T-helper 1 cell (primary cell): ENCODE measurements around the gene TMC6.
"Not testable (repeated sequence)": the region's sequence is repeated elsewhere in the genome, so short reads cannot be mapped to it uniquely, and the experiment has no call there.

Experiments used
- DNase-seq, 5 donors: peaks; one replicate each; pipeline ENCODE4 v3.0.0-alpha.2; 2012 to 2020
- total RNA-seq, 4 donors: gene quantifications; one replicate each; lab custom pipeline; 2026; lab: John Stamatoyannopoulos, UW

TMC6 gene, protein sequence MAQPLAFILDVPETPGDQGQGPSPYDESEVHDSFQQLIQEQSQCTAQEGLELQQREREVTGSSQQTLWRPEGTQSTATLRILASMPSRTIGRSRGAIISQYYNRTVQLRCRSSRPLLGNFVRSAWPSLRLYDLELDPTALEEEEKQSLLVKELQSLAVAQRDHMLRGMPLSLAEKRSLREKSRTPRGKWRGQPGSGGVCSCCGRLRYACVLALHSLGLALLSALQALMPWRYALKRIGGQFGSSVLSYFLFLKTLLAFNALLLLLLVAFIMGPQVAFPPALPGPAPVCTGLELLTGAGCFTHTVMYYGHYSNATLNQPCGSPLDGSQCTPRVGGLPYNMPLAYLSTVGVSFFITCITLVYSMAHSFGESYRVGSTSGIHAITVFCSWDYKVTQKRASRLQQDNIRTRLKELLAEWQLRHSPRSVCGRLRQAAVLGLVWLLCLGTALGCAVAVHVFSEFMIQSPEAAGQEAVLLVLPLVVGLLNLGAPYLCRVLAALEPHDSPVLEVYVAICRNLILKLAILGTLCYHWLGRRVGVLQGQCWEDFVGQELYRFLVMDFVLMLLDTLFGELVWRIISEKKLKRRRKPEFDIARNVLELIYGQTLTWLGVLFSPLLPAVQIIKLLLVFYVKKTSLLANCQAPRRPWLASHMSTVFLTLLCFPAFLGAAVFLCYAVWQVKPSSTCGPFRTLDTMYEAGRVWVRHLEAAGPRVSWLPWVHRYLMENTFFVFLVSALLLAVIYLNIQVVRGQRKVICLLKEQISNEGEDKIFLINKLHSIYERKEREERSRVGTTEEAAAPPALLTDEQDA
- total RNA-seq: 528 to 649 (median 576) reads per million in 4 donors

DNA sequence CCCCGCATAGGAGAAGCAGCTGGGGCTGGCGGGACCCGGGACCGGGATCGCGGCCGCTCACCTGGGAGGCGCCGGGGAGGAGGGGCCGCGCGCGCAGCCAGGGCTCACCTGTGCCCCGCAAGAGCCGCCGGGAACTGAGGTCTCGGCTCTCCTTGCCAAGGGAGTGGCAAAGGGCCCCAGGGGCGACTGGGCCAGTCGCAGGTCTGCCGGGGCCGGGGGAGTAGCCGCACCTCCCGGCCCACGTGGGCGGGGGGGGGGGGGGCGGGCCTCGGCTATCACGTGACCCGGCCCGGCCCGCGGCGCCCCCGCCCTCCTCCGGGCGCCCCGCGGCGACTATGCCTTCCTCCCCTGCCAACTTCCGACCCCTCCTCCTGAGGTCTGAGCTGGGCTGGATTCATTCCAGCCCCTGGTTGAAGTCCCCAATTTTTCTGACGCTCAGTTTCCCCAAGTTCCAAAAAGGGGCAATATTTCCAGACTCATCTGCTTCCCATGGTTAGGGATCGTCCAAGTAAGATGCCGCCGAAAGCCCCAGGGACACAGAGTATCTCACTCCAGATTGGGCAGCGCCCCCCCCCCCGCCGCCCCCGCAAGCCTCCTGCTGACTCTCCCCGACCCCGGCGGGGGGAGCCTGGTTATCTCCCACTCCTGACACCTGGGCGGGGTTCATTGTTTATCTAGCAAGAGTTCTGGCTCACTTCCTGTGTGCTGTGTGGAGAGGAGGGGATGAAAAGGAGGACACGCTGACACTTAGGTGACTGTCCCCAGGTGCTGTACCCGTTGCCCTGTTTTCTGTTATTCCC is at the start of gene TMC6:
TSS of gene TMC6 (minus strand) at position 205 of the 800 bp plus-strand sequence. CDS start 1,923 bp downstream, outside the sequence.
- peak; percentile 58 to 85 (median 71) for DNase-seq

DNA sequence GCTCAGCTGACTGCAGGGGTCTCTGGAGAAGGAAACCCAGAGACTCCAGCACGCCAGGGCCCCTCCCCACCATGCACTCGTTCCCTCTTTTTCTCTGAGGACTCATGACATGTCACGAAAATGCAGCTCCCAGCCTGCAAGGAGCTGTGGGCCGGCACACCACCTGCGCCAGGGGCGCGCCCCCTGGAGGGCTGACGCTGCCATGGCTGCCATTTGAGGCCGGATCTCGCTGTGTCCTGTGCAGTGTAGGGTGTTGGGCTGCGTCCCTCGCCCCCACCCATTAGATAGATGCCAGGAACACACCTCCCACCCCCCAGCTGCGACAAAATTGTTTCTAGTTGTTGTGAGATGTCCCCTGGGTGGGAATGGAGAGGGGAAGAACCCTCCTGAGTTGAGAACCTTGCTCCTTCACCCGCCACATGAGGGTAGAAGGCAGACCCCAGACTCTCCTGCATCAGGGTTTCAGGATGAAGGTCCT is 48.0 kb upstream of the TMC6 start:
- DNase-seq: peak; percentile 42 to 75 (median 66)

DNA sequence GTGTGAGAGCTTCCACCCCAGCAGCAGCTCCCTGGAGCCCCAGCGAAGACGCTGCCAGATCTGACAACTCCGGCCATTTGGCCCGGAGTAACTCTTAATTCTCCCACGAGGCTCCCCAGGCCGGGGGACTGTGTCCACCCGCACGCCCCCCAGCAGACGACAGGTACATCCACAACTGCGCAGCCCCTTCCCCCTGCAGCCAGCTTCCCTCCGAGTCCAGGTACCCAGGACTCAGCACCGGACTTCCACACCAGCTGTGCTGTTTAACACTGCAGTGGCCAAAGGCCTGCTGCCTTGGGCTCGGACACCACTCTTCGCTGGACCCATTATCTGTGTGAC is 47.1 kb upstream of the TMC6 start:
- no peak for DNase-seq

DNA sequence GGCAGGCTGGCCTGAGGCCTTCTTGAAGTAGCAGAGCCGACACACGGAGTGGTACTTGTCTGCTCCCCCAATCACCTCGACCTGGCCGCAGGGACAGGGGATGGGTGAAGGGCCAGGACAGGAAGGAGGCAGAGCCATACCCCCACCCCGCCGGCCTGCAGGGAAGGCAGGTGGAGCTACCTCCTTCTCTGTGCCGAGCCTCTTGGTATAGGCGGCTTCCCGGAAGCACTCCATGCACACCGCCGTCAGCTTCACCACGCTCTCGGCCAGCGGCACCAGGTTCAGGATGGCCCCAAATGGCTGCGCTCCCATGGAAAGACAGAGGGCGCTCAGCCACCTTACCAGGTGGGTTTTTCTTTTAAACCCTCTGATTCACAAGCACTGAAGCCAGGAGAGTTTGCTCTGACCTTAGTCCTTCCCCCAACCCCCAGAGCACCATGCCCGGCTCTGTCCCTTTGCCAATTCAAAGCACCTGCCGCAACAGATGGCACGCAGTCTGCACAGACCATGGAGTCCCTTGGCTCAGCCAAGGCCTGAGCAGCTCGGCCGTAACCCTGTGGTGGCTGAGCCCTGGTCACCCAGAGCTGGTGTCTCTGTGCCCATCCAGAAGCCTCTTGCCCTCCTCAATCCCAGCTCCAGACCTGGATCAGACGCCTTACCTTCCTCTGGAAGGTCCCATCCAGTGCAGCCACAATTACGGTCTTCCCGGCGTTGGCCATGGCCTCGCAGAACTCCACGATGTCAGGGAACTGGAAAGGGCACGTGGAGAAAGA is 46.5 kb upstream of the TMC6 start:
- DNase-seq: no peak

DNA sequence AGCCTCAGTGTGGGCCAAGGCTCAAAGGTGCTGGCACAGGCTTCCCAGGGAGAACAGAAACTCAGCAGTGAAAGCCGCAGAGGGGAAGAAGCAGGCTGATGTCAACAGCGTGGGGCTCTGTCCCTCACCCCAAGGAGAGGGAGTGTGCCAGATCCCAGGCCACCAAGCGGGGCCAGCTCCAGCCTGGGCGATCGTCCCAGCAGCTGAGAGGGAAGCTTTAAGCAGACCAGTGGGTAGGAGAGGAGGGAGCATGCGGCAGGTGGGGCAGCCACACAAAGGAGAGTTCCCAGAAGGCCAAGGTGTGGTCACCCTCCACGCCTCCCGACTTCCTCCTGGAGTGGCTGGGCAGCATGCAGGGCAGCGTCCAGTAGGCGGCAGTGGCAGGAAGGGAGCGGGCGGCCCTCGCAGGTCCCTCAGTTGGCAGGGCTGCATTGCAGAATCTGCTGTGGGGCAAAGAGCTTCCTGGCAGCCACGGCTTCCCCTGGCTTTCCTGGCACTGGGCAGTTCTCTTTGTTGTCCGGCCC is 45.9 kb upstream of the TMC6 start:
- no peak for DNase-seq

DNA sequence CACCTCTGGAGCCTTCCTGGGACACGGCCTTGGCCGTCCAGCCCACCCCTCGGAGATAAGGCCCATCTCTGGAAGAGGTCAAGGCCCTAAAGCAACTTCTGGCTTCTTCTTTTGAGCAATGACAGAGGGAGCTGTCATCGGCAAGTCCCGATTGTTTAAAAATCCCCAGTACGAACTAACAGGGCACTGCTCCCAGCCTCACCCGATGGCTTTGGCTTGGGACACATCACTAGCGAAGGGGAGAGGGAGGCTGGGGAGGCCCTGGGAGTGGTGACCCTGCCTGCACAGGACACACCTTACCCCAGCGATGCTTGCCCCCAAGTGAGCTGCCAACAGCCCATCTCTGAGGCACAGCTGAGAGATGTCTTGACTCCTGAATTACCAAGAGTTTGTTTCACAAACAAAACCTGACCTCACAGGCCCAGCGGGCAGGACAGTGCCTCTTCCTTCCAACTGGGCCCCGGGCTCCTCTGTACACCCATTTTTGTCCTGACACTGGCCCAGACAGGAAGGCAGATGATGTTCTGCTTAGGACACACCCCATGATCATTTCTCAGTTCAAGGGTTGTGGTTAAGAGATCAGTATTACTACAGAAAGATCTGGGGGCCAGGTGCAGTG is 44.7 kb upstream of the TMC6 start:
- peak in 1 of 5 donors; percentile 76 for DNase-seq

DNA sequence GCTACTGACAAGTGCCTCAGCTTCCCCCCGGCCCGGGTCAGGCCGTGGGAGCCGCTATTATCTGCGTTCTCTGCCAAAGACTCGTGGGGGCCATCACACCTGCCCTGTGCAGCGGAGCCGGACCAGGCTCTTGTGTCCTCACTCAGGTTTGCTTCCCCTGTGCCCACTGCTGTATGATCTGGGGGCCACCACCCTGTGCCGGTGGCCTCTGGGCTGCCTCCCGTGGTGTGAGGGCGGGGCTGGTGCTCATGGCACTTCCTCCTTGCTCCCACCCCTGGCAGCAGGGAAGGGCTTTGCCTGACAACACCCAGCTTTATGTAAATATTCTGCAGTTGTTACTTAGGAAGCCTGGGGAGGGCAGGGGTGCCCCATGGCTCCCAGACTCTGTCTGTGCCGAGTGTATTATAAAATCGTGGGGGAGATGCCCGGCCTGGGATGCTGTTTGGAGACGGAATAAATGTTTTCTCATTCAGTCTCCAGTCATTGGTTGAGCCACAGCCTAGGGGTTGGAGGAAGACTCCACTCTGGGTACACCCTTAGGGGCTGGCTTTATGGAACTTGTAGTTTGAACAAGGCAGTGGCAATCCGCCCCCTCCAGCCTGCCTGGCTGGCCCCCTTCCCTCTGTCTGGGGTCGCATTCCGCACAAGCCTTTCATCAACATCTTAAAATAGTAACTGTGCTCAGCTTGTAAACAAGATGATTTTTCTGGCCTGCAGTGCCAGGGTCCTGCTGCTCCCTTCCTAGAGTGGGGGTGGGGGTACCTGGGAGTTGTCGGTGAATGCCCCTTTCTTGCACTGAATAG is 43.9 kb upstream of the TMC6 start:
- DNase-seq: no peak

DNA sequence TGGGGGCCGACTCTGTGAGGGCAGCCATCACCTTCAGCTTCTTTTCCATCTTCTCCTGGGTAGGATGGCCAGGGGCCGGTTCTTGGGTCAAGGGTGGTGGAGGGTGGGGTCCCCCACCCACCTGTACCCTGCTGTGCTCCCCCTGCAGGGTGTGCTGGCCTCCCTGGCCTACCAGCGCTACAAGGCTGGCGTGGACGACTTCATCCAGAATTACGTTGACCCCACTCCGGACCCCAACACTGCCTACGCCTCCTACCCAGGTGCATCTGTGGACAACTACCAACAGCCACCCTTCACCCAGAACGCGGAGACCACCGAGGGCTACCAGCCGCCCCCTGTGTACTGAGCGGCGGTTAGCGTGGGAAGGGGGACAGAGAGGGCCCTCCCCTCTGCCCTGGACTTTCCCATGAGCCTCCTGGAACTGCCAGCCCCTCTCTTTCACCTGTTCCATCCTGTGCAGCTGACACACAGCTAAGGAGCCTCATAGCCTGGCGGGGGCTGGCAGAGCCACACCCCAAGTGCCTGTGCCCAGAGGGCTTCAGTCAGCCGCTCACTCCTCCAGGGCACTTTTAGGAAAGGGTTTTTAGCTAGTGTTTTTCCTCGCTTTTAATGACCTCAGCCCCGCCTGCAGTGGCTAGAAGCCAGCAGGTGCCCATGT is 43.2 kb upstream of the TMC6 start:
- DNase-seq: not testable (repeated sequence)

DNA sequence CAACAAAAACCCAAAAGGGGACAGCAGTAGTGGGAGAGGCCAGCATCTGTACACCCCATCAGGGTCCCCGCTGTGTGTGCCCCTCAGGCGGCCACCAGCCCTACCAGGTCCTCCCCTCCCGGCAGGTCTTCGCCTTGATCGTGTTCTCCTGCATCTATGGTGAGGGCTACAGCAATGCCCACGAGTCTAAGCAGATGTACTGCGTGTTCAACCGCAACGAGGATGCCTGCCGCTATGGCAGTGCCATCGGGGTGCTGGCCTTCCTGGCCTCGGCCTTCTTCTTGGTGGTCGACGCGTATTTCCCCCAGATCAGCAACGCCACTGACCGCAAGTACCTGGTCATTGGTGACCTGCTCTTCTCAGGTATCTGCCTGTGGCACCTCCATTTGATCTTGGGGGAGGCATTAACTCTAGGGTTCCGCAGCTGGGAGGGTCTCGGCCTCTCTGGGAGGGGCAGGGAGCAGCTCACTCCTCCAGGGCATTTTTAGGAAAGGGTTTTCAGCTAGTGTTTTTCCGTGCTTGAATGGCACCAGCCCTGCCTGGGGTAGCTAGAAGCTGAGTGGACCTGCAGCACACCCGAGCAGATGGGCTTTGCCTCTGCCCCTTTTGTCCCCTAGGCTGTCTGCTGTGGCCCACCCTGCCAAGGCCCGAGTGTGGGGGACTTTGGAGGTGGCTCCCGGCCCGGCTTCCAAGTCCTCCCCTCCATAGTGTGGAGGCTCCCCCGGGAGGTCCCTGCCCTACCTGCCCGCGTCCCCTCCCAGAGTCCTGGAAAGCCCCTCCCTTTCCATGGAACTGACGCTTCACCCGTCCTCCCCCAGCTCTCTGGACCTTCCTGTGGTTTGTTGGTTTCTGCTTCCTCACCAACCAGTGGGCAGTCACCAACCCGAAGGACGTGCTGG is 42.4 kb upstream of the TMC6 start:
- DNase-seq: no peak

DNA sequence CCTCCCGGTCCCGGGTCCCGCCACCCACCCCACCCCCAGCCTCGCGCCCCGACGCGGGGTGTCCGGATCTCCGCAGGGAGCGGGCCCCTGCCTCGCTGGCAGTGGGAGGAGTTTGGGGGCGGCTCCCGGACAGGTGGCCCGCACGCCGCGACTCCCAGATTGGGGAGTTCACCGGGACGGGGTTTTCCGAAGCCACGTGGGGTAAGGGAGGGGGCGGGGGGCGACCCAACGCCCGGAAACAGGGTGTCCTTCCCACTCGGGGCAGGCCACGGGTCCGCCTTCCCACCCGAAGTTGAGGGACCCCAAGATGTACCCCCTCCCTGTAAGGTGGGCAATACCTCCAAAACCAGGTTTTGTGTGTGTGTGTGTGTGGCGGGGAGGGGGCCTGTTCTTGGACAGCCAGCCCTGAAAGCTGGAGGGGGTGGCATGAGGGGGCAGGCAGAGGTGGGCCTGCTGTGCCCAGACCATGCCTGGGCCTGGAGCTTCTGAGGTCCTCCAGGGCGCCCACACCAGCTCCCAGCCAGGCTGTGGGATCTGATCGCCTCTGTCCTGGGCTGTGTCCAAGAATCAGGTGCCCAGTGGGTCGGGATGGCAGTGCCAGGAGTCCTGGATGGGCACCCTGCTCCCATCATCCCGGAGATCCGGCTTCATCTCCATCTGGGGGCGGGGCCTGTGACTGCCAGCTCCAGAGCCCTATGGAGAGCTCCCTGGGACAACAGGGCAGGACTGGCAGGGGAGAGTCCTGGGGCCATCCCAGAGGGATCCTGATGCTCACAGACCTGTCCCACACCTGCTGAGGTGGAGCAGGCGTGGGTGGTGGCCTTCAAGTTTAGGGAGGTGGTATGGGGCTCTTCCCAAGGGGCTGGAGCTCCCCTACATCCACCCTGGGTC is 40.6 kb upstream of the TMC6 start:
- DNase-seq: peak in 4 of 5 donors; percentile 59 to 62 (median 60)

DNA sequence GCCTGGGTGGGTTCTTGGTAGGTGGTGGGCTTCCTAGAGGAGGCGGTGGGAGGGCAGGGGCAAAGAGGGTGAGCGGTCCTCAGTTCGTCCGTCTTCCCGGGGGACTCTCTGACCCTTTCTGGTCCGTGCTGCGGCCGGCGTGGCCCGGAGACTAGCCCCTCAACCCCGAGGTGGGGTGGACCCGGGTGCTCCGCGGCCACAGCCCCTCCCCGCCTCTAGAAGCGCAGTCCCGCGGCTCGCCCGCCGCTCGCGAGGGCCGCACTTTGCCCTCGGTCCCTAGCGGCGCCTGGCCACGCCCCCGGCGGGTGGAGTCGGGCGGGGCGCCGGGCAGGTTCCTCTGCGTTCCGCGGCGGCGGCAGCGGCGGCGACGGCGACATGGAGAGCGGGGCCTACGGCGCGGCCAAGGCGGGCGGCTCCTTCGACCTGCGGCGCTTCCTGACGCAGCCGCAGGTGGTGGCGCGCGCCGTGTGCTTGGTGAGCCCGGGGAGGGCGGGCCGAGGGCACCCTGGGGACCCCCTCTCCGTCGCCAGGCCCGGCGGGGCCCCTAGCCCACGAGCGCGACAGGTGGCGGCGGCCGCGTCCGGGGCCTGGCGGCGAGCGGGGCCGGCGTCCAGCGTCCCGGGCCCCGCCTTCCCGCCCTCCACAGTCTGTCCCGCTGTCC is 39.8 kb upstream of the TMC6 start, which contains the start of gene SYNGR2:
TSS of gene SYNGR2 (plus strand) at position 340 of the 661 bp plus-strand sequence. CDS start at position 376, 36 bp downstream.
- peak; percentile 70 to 86 (median 79) for DNase-seq

DNA sequence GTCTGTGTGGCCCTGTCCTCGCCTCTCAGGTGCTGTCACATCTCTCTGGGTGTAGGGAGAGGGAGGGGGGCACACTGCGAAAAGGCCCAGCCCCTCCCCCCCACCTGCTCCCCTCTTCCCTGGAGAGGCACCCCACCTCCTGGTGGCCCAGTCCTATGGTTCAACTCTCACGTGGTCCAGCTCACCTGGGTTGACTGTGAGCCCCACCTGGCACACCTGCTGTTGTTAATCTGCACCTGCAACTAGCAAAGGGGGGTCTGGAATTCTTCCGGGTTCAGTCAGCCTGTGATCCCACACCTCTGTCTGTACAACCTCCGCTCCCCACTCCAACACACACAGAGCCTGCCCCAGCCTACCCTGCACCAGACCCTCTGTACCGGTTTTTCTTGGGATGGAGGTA is 37.9 kb upstream of the TMC6 start:
- no peak for DNase-seq

DNA sequence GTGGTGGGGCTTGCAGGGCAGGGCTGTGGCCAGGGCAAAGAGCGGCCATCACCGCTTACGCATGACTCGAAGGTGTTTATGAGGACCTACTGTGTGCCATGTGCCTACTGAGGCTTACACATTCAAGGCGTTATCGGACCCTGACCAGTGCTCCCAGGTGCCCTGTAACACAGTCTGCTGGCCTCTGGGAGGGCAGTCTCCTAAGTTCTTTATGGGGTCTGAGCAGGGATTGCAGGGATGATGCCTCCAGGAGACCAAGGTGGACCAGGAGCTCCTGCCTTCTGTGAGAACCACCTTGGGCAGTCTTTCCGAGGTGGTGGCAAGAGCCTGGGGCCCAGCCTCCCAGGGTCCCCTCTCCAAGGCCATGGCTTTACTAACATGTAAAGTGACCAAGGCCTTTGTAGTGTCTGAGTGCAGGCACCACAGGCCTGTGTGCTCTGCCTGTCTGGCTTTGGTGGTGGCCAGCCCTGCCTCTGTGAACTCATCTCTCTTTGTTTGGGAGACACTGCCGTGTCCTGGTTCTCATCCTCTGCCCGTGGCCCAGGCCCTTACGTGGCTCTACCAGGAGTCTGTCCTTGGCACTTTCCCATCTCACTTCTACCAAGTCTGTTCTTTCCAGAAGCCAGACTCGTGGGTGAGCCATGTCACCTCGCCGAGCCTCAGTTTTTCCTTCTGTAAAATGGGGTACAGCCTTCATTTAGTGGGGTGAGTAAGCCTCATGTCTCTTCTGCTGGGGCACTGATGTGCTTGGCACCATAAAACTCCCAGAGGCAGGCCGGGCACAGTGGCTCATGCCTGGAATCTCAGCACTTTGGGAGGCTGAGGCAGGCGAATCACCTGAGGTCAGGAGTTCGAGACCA is 36.4 kb upstream of the TMC6 start:
- no peak for DNase-seq

DNA sequence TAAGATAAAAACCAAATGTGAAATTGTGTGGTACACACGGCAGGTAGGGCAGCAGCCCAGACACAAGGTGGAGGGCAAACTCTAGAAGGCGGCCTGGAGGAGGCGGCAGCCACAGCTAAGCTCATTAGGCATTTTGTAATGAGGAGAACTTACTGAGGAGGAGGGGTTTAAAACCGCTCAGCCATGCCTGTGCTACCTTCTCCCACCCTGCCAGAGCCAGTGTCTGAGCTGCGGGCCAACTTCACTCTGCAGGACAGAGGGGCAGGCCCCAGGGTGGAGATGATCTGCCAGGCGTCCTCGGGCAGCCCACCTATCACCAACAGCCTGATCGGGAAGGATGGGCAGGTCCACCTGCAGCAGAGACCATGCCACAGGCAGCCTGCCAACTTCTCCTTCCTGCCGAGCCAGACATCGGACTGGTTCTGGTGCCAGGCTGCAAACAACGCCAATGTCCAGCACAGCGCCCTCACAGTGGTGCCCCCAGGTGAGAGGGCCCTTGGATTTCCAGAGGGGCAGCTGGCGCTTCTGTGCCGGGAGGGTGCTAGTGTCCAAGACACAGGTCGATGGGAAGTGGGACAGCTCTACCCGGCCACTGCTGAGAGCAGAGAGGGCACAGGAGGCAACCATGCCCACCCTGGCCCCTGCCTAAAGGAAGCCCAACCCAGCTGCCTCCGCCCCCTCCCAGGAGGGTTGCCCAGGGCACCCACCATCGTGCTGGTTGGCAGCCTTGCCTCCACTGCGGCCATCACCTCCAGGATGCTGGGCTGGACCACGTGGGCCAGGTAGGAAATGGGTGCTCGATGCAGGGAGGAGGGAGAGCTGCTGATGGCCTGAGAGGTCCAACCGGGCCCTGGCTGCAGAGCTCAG is 35.6 kb upstream of the TMC6 start:
- DNase-seq: no peak

DNA sequence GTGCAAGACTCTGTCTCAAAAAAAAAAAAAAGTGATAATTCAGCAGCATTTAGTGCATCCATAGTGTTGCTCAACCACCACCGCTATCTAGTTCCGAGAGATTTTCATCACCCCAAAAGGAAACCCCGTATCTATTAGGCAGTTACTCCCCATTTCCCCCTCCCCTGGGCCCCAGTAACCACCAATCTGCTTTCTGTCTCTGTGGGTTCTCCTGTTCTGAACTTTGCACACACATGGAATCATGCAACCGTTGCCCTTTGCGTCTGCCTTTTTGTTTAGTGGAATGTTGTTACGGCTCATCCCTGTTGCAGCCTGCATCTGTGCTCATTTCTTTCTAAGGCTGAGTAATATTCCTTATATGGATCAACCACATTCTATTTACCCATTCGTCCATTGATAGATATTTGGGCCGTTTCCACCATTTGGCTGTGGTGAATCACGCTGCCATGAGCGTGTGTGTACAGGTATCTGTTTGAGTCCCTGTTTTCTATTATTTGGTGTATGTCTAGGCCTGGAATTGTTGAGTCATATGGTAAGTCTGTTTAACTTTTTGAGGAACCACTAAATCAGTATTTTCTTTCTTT is 31.1 kb upstream of the TMC6 start:
- DNase-seq: no peak
